IMR-90 (cell line): Measurements from ENCODE around the gene NLGN4X. TPM values are rescaled to one million over a fixed set of nuclear protein-coding genes. Genes with fewer than 3 reads are reported as not detected.

ENCODE experiments used
- ATAC-seq: fragments of 200-7000 bp; cut with Tn5 transposase; 2 replicates; pipeline ENCODE4 v1.9.1; 2020; ENCODE audit warnings: low read depth, mild to moderate bottlenecking, moderate library complexity
- BruUV-seq: library from RNA; stranded (reverse); fragments of 400-500 nt; replicated peaks from 2 replicates; lab custom pipeline; 2021; lab: Mats Ljungman, UMichigan
- CTCF ChIA-PET: fragments of 300-600 bp; formaldehyde crosslinking; extraction: SDS; loops from one replicate; lab custom pipeline; 2021; ENCODE audit warnings: antibody characterized with exemption; lab: Yijun Ruan, JAX
- POLR2A ChIA-PET: fragments of 300-600 bp; sonication (Branson Sonifier 250); formaldehyde crosslinking; loops from one replicate; lab custom pipeline; 2022; ENCODE audit warnings: antibody characterized with exemption; ENCODE audit not compliant: unreplicated experiment; lab: Charles Lee
- DNase-seq: peaks from one replicate; pipeline ENCODE4 v3.0.0; 2013
- H2AFZ ChIP-seq: replicated peaks from 2 replicates; pipeline ENCODE3; 2013; ENCODE audit warnings: low read length, mild to moderate bottlenecking; ENCODE audit not compliant: poor library complexity
- H2AK5ac ChIP-seq: 2 replicates; pipeline ENCODE4 v1.6.1; 2013; ENCODE audit warnings: low read depth, low read length, inconsistent platforms
- H2AK9ac ChIP-seq: replicated peaks from 2 replicates; pipeline ENCODE3; 2013; ENCODE audit warnings: mild to moderate bottlenecking, low read depth, low read length, moderate library complexity; ENCODE audit not compliant: poor library complexity
- H2BK120ac ChIP-seq: 2 replicates; pipeline ENCODE4 v1.6.1; 2013; ENCODE audit warnings: low read depth, low read length, inconsistent platforms
- H2BK15ac ChIP-seq: 3 replicates; pipeline ENCODE4 v1.6.1; 2013; ENCODE audit warnings: low read depth, low read length, inconsistent platforms
- H2BK20ac ChIP-seq: 2 replicates; pipeline ENCODE4 v1.6.1; 2013; ENCODE audit warnings: low read depth, mild to moderate bottlenecking, inconsistent platforms, low read length, moderate library complexity
- H2BK5ac ChIP-seq: 2 replicates; pipeline ENCODE4 v1.6.1; 2013; ENCODE audit warnings: mild to moderate bottlenecking, low read depth, low read length, inconsistent platforms; ENCODE audit not compliant: poor library complexity, severe bottlenecking
- H3K14ac ChIP-seq: replicated peaks from 2 replicates; pipeline ENCODE4 v1.6.1; 2013; ENCODE audit warnings: low read depth, low read length, inconsistent platforms
- H3K18ac ChIP-seq: 2 replicates; pipeline ENCODE4 v1.6.1; 2013; ENCODE audit warnings: low read depth, low read length, control low read depth
- H3K23ac ChIP-seq: 2 replicates; pipeline ENCODE4 v1.6.1; 2013; ENCODE audit warnings: low read depth, low read length, inconsistent platforms
- H3K27ac ChIP-seq: 2 replicates; pipeline ENCODE4 v1.5.1; 2013; ENCODE audit warnings: mild to moderate bottlenecking, control low read depth, low read length; ENCODE audit not compliant: insufficient read depth
- H3K27me3 ChIP-seq: 2 replicates; pipeline ENCODE4 v1.6.1; 2013; ENCODE audit warnings: low read length; ENCODE audit not compliant: control insufficient read depth, insufficient read depth
- H3K36me3 ChIP-seq: 2 replicates; pipeline ENCODE4 v1.6.1; 2013; ENCODE audit warnings: low read length, mixed read lengths; ENCODE audit not compliant: control insufficient read depth, insufficient read depth
- H3K4ac ChIP-seq: 2 replicates; pipeline ENCODE4 v1.6.1; 2013; ENCODE audit warnings: low read depth, low read length, inconsistent platforms
- H3K4me1 ChIP-seq: 2 replicates; pipeline ENCODE4 v1.6.1; 2013; ENCODE audit warnings: low read length, mixed read lengths; ENCODE audit not compliant: control insufficient read depth, insufficient read depth
- H3K4me2 ChIP-seq: 2 replicates; pipeline ENCODE4 v1.6.1; 2013; ENCODE audit warnings: low read depth, mild to moderate bottlenecking, control low read depth, low read length, moderate library complexity
- H3K4me3 ChIP-seq: 2 replicates; pipeline ENCODE4 v1.5.1; 2013; ENCODE audit warnings: low read depth, mild to moderate bottlenecking, control low read depth, low read length, moderate library complexity; ENCODE audit not compliant: insufficient read depth
- H3K56ac ChIP-seq: 2 replicates; pipeline ENCODE4 v1.6.1; 2013; ENCODE audit warnings: low read length, inconsistent platforms; ENCODE audit not compliant: insufficient read depth; ENCODE audit errors: extremely low read depth
- H3K79me1 ChIP-seq, 2 experiments: 2 replicates each; pipeline ENCODE4 v1.6.1; 2013; ENCODE audit warnings: low read length in 2 of 2, inconsistent platforms in 1 of 2, low read depth in 1 of 2
- H3K9ac ChIP-seq: 2 replicates; pipeline ENCODE4 v1.6.1; 2013; ENCODE audit warnings: low read depth, low read length, control low read depth
- H3K9me1 ChIP-seq: 2 replicates; pipeline ENCODE4 v1.6.1; 2013; ENCODE audit warnings: low read length, inconsistent platforms; ENCODE audit not compliant: insufficient read depth
- H3K9me3 ChIP-seq: 2 replicates; pipeline ENCODE4 v1.6.1; 2013; ENCODE audit warnings: low read length; ENCODE audit not compliant: control insufficient read depth, insufficient read depth
- H4K20me1 ChIP-seq: 2 replicates; pipeline ENCODE4 v1.6.1; 2013; ENCODE audit warnings: low read length, inconsistent platforms; ENCODE audit not compliant: insufficient read depth
- H4K5ac ChIP-seq: 2 replicates; pipeline ENCODE4 v1.6.1; 2013; ENCODE audit warnings: mild to moderate bottlenecking, low read depth, low read length, control low read depth
- H4K8ac ChIP-seq, 2 experiments: 2 replicates each; pipeline ENCODE4 v1.6.1; 2013; ENCODE audit warnings: low read depth in 2 of 2, low read length in 2 of 2, control low read depth in 1 of 2, inconsistent platforms in 1 of 2
- H4K91ac ChIP-seq: 2 replicates; pipeline ENCODE4 v1.6.1; 2013; ENCODE audit warnings: low read depth, low read length, inconsistent platforms; ENCODE audit not compliant: insufficient read depth
- CEBPB ChIP-seq: IDR thresholded peaks from 2 replicates; pipeline ENCODE4 v1.6.1; 2012; ENCODE audit warnings: low read depth, low read length, improper control_type of control experiment
- NFE2L2 ChIP-seq: fragments of 150-350 bp; IDR thresholded peaks from 2 replicates; pipeline ENCODE4 v1.6.1; 2016; ENCODE audit warnings: low read depth, mild to moderate bottlenecking, low read length
- POLR2A ChIP-seq: IDR thresholded peaks from 2 replicates; pipeline ENCODE4 v1.6.1; 2012; ENCODE audit warnings: mild to moderate bottlenecking, low read depth, low read length
- RAD21 ChIP-seq: IDR thresholded peaks from 2 replicates; pipeline ENCODE4 v1.6.1; 2012; ENCODE audit warnings: low read length, improper control_type of control experiment
- SMC3 ChIP-seq: fragments of 150-350 bp; IDR thresholded peaks from 2 replicates; pipeline ENCODE4 v1.6.1; 2016; ENCODE audit warnings: low read depth, mild to moderate bottlenecking, antibody characterized with exemption, low read length, moderate library complexity
- WGBS, 2 experiments: methylation state at CpG; one replicate each; pipeline versions ENCODE4 v1.1.5 to v1.1.7; 2013; ENCODE audit warnings: missing lambda C conversion rate in 2 of 2; ENCODE audit not compliant: insufficient read length in 1 of 2; ENCODE audit errors: extremely low coverage in 2 of 2; 5-methylcytosine and 5-hydroxymethylcytosine counted together
- dilution Hi-C: fragments of 300-500 bp; cut with HindIII; formaldehyde crosslinking; loops from one replicate; pipeline ENCODE4 v1.14.3; 2018; ENCODE audit warnings: low sequenced_read_pairs; ENCODE audit not compliant: unreplicated experiment
- in situ Hi-C: fragments of 300-500 bp; cut with MboI; formaldehyde crosslinking; loops from 3 replicates; pipeline ENCODE4 v1.14.3; 2019; ENCODE audit warnings: low sequenced_read_pairs, inconsistent platforms, mixed read lengths
- intact Hi-C: fragments of 100-400 bp; cut with micrococcal nuclease; formaldehyde crosslinking; loops from 2 replicates; pipeline ENCODE4 v1.10.0; 2022
- polyA plus RNA-seq, 3 experiments: library from polyadenylated mRNA; depleted of rRNA; stranded (reverse); fragments of >200 nt; gene quantifications; 2 replicates each; pipeline ENCODE4 v1.2.3, GENCODE V29; 2012; ENCODE audit warnings: low replicate concordance in 1 of 3
- total RNA-seq: library from RNA; depleted of rRNA; stranded (reverse); fragments of >200 nt; gene quantifications from 2 replicates; pipeline ENCODE4 v1.2.3, GENCODE V29; 2012

The NLGN4X gene
- total and polyA plus RNA-seq, 2 of the 4 experiments (the other 2 are of a cell fraction): not detected

- Histone ChIP-seq H4K8ac (no peak overlapping the region), H3K23ac (no peak overlapping the region), H2BK15ac (no peak overlapping the region), H3K36me3 (no peaks in the 10 kb centered on the region), H3K27ac (no peak overlapping the region), H2AFZ (no peak overlapping the region), H4K20me1 (no peaks in the 10 kb centered on the region), H3K4me3 (no peak overlapping the region), H3K27me3 (no peaks in the 10 kb centered on the region), H3K79me1 (no peaks in the 10 kb centered on the region), H2BK5ac (no peak overlapping the region), H2AK9ac (no peak overlapping the region), H2BK120ac (no peak overlapping the region), H2AK5ac (no peak overlapping the region), H2BK20ac (no peak overlapping the region), H3K14ac (no peak overlapping the region), H3K18ac (no peak overlapping the region), H3K9ac (no peak overlapping the region), H3K9me3 (0 out of 2 replicates have a peak, but pooled peaks cover 7% of the 10 kb centered on the region), H3K4me2 (no peak overlapping the region), H4K91ac (no peak overlapping the region), H3K4me1 (no peaks in the 10 kb centered on the region), H3K56ac (no peak overlapping the region), H3K4ac (no peak overlapping the region), H3K9me1 (no peaks in the 10 kb centered on the region), H4K5ac (no peak overlapping the region)
- dilution Hi-C loops (no loop called here), intact Hi-C loops (no loop called here), in situ Hi-C loops (no loop called here)
- no CpG with 5 or more reads among the region's 2 CpGs for WGBS, 2 experiments
- ChIA-PET CTCF (no interaction called here), POLR2A (no interaction called here)
- DNase-seq (no peak), ATAC-seq (no peak)
- TF ChIP-seq POLR2A (no peak), SMC3 (no peak), NFE2L2 (no peak), CEBPB (peak; percentile 68), RAD21 (no peak)
- BruUV-seq: no TSS peak
Observed at GRCh38 chrX:6012357-6012756, 216.3 kb downstream of the NLGN4X start.
